CD4-positive, alpha-beta T cell treated with Interleukin-15 for 4 hours (primary cell): ENCODE data around the gene SEC24C.
A peak's percentile ranks its signal among the peaks of the same experiment; 100 is the strongest.
"Not testable (repeated sequence)": the region's sequence is repeated elsewhere in the genome, so short reads cannot be mapped to it uniquely, and the experiment has no call there.

Experiments
- DNase-seq: peaks from one replicate; pipeline ENCODE4 v3.0.0-alpha.2; 2020; ENCODE audit warnings: low spot score

Gene SEC24C

DNA sequence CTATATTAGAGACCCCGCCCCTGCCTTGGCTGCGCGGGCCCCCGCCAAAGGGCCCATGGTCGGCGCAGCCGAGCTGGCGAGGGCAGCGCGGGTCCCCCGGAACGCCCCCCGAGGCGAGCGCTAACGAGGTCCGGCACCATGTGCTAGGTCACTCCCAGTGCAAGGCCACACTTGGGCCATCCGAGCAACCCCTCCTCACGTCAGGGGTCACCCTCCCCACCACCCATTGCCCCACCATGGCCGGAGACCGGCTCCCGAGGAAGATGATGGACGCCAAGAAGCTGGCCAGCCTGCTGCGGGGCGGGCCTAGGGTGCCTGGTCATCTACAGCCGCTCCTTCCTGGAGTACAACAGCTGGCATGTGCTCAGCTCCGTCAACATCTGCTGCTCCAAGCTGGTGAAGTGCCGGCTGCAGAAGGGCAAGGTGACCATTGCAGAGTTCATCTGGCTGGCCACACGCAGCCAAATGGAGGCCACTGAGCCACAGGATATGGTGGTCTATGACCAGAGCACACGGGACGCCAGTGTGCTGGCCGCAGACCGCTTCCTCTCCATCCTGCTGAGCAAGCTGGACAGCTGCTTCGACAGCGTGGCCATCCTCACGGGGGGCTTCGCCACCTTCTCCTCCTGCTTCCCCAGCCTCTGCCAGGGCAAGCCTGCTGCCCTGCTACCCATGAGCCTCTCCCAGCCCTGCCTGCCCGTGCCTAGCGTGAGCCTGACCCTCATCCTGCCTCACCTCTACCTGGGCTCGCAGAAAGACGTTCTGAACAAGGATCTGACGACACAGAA lies 12.4 kb upstream of the SEC24C start:
- no peak for DNase-seq

GRCh38 chr10:73732426-73732825 lies 11.7 kb upstream of the SEC24C start:
- DNase-seq: no peak

DNA sequence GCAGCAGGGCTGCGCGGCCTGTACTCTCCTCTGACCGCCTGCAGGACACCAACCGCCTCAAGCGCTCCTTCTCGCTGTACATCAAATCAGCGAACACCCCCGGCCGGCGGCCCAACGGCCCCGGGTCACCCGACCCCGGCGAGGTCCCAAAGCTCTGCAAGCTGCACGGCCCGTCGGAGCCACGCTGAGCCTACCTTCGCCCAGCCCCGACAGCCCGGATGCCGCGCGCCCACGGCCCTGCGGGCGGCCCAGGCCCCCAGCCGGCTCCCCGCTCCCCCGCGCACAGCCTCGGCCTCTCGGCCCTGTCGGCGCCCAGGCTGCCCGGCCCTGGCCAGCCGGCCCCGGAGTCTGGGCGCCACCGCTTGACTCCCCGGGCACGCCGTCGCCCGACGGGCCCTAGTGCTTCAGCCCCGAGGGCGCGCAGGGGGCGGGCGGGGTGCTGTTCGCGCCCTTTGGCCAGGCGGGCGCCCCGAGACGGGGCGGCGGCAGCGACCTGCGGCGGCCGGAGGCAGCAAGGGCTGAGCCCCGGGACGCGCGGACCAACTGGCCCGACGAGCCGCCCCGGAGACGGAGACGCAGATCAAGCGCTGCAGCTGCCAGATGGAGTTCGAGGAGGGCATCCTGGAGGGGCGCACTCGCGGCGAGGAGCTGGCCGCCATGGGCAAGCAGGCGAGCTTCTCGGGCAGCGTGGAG lies 11.1 kb upstream of the SEC24C start:
- DNase-seq: no peak

DNA sequence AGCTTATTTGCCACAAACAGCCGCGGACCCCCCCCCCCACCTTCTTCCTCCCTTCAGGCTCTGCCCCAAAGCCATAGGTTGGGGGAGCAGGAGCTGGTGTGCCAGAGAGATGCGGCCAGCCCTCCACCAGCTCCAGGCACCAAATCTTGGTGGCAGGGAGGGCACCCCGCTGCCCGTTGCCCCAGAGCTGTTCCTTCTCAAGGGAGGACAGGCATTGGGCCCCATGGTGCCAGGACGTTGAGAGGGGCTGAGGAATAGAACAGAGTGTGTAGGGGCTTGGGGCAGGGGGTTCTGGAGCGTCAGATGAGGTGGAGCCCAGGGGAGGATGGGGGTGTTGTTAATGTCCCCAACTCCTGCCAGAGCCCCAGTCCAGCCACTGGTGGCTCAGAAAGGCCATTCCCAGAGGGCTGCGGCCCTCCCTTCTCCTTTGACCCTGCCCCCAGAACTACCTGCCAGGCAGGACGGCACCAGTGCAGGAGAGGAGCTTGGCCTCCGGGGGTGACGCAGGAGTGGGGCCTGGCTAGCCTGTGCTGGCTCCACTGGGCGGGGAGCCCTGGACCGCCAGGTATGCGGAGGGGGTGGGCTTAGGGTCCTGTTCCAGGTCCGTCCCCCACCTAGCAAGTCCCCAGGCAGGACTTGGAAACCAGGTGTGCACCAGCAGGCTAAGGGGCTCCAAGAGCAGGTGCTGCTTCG lies 10.0 kb upstream of the SEC24C start:
- DNase-seq: no peak

- DNase-seq: no peak
Measured at GRCh38 chr10:73734796-73735305, 9.3 kb upstream of the SEC24C start.

DNA sequence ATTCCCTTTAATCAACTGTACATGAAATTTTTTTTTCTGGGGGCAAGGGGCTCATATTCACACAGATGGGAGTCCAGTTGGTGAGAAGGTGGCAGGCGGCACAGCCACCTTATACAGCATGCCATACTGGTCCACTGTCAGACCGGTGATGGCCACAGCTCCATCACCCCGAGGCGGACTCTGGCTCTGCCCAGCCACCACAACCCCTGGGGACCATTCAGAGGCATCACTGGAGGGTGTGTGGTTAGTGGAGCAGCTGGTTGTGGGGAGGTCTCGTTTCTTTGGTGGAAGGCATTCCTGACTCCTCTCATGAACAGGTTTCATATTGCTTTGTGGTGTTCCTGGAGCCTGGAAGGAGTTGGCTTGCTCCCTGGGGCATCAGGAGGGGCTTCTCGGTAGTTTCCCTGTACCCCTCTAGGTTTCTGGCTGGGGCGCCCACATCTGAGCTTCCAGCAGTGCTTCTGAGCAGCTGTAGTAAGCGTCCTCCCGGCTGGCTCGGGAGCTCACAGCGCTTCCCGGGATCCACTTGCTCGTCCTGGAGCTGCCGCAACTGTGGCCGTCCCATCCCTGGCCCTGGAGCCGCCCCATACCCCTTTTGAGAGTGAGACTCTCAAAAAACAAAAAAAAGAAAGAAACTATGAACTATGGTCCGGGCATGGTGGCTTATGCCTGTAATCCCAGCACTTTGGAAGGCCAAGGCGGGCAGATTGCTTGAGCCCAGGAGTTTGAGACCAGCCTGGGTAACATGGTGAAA lies 3.5 kb upstream of the SEC24C start:
- DNase-seq: not testable (repeated sequence)

DNA sequence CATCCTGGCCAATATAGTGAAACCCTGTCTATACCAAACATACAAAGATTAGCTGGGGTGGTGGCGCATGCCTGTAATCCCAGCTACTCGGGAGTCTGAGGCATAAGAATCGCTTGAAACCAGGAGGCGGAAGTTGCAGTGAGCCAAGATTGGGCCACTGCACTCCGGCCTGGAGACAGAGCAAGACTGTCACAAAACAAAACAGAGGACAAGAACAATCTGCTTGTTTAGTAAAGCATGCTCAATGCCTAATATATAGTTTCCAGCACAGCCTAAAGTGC lies 1.8 kb upstream of the SEC24C start:
- DNase-seq: no peak

- no peak for DNase-seq
Measured at GRCh38 chr10:73743327-73743904, 756 bp upstream of the SEC24C start.

- DNase-seq: peak; percentile 37
Measured at GRCh38 chr10:73744664-73744975, 448 bp downstream of the SEC24C start.

DNA sequence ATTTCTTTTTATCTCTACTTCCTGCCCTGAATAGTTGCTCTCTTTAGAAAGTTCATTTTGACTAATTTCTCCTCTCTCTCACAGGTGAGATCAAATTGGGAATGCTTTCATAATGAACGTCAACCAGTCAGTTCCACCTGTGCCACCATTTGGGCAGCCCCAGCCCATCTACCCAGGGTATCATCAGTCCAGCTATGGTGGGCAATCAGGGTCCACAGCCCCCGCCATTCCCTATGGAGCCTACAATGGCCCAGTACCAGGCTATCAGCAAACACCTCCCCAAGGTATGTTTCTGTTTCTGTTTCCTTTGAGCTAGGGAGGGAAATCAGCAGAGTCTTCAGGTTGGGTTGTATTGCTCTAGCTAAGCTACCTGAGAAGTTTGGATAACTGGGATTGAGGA lies 2.5 kb downstream of the SEC24C start:
- no peak for DNase-seq

- no peak for DNase-seq
Measured at GRCh38 chr10:73750819-73751218, 6.6 kb downstream of the SEC24C start.

DNA sequence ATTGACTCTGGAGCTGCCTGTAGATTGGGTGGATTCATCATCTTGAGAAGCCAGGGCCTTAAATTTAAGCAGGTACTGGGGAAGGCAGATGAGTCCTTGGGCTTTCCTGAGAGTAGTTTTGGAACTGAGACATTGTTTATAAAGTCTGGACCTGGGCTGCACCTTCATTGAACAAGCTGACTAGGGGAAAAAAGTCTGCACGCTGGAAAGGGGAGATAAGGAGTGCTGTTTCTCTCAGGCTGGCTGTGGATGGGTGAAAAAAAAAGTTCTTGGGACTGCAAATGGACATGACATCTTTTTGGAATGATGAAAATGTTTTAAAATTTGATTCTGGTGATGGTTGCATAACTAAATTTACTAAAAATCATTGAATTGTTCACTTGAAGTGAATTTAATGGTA lies 12.0 kb downstream of the SEC24C start:
- no peak for DNase-seq

GRCh38 chr10:73758704-73759511 lies 14.7 kb downstream of the SEC24C start:
- DNase-seq: no peak

DNA sequence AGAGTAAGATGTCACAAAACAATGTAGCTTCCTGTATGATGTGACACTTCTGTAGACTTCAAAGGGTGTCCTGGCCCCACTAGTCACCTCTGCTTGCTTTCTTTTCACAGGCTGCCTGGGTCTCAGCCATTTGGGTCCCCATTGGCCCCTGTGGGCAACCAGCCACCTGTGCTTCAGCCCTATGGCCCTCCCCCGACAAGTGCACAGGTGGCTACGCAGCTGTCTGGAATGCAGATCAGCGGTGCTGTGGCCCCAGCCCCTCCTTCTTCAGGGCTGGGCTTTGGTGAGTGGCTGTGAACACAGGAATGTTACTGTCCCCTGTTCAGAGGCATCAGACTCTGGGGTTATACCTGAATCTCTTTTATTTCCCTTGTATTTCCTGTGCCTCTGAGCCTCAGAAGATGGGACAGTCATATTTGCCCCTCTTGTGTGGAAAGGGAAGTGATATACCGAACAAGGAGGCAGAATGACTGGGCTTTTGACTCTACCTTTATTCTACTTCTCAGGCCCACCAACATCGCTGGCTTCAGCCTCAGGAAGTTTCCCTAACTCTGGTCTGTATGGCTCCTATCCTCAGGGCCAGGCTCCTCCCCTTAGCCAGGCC lies 15.4 kb downstream of the SEC24C start:
- DNase-seq: peak; percentile 67

DNA sequence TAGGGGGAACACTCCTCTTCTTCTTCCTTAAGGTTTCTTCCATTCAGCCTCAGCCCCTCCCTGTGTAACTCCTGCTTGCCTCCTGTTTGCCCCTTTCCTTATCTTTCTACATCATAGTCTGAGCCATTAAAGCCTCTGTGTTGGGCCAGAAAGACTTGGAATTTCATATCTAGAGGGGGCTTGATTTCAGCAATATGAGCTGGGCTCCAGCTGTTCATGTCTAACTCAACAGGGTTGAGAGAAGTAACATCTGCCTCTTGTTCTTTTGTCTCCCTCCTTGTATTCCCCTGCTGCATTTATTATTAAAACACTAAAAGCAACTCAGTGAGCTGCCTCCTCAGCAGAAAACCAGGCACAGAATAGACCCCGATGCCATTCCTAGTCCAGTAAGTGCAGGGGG lies 17.6 kb downstream of the SEC24C start:
- no peak for DNase-seq

DNA sequence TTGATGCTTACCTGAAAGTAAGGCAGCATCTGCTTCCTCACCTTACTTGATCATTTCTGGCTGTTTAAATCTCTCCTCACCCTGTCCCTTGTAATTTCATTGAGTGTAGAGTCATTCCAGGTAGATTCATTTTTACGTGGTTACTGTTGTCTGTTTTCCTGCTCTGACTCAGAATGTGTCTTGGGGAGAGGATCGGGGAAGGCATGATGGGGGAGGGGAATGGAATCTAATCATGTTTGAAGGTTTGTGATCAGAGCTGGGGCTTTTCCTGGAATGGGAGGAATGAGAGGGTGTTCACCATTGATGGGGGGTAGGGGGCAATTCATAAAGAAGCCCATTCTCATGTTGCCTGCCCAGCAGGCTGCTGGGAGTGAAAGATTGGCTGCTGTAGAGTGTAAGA lies 18.7 kb downstream of the SEC24C start:
- no peak for DNase-seq

DNA sequence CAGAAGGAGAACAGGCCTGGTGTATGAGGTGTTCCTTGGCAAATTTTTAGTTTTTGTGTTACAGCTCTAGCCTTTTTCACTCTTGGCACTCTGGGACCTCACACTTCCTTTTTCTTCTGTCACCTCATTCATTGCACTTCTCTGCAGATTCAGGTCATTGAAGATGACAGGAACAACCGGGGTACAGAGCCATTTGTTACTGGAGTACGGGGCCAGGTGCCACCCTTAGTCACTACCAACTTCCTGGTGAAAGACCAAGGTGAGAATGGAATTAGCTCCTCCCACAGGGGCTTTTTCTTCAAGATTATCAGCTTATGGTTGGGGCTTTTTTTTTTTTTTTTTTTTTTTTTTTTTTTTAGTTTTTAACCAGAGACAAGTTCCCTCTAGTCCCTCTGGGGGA lies 19.2 kb downstream of the SEC24C start:
- DNase-seq: peak; percentile 50

- no peak for DNase-seq
Measured at GRCh38 chr10:73765066-73765465, 20.9 kb downstream of the SEC24C start.

- DNase-seq: peak; percentile 65
Measured at GRCh38 chr10:73768881-73769280, 24.7 kb downstream of the SEC24C start.

- no peak for DNase-seq
Measured at GRCh38 chr10:73769396-73769795, 25.2 kb downstream of the SEC24C start.

DNA sequence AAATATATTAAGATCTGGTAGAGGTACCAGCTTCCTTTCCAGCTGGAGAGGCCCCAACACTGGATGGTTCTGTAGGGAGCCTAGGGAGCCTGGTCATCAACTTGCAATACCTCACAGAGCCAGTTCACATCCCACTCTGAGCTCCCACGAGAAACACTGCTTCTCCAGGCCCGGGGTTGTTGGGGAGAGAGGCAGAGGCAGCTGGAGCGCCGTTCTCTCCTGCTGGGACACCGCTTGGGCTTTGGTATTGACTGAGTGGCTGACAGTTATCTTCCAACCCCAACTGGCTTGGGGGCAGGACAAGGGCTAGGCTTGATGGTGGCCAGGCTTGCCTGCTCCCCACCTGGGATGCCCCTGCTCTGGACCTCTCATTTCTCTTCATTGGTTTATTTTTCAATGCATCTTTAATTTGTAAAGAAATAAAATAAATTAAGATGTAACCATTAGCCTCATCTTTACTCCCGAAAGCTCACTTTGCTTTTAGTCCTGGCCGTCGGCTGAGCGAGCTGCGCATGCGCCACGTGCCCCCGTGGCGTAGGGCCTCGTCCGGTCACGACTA lies 27.6 kb downstream of the SEC24C start:
- DNase-seq: peak; percentile 81
